HUES48 (cell line): ENCODE data around the gene PARVB.

ENCODE experiments used
- H3K27ac ChIP-seq: one replicate; pipeline ENCODE4 v1.7.0; 2013; ENCODE audit warnings: low read depth, low read length, inconsistent platforms
- H3K27me3 ChIP-seq: 2 replicates; pipeline ENCODE4 v1.6.1; 2013; ENCODE audit warnings: mild to moderate bottlenecking, low read length; ENCODE audit not compliant: control insufficient read depth, insufficient read depth
- H3K36me3 ChIP-seq: 2 replicates; pipeline ENCODE4 v1.6.1; 2013; ENCODE audit warnings: low read length; ENCODE audit not compliant: control insufficient read depth, insufficient read depth
- H3K4me1 ChIP-seq: 2 replicates; pipeline ENCODE4 v1.6.1; 2013; ENCODE audit warnings: mild to moderate bottlenecking, low read length; ENCODE audit not compliant: control insufficient read depth, insufficient read depth
- H3K4me3 ChIP-seq: 2 replicates; pipeline ENCODE4 v1.5.1; 2013; ENCODE audit warnings: mild to moderate bottlenecking, low read depth, low read length
- H3K9ac ChIP-seq: 2 replicates; pipeline ENCODE4 v1.6.1; 2013; ENCODE audit warnings: mild to moderate bottlenecking, low read depth, low read length, moderate library complexity
- H3K9me3 ChIP-seq: 2 replicates; pipeline ENCODE4 v1.6.1; 2013; ENCODE audit warnings: low read length; ENCODE audit not compliant: control insufficient read depth, insufficient read depth

The PARVB gene

DNA sequence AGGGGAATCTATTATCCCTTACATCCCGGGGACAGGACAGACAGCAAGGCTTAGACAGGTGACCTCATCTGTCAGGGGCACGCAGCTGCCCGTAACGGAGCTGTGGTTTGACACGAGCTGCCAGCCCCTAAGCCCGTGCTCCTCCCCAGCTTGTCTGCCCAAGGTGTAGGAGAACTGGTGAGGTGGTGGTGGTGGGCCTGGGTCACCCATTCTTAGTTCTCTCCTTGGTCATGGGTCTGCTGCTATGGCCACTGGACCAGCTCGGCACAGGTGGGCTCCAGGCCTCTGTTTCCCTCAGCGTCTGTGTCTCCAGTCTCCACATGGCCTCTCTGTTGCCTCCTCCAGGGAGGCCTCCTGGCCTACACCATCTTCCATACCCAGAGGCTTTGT lies 162.0 kb downstream of the PARVB start:
- H3K4me3 ChIP-seq: no peak overlapping the region
- H3K9me3 ChIP-seq: no peaks in the 10 kb centered on the region
- H3K27me3 ChIP-seq: no peaks in the 10 kb centered on the region
- no peaks in the 10 kb centered on the region for H3K36me3 ChIP-seq
- no peak overlapping the region for H3K27ac ChIP-seq
- no peak overlapping the region for H3K9ac ChIP-seq
- H3K4me1 ChIP-seq: no peaks in the 10 kb centered on the region; the same call in 1 of the 2 replicates

GRCh38 chr22:44186737-44187136 lies 162.6 kb downstream of the PARVB start:
- H3K36me3 ChIP-seq: no peaks in the 10 kb centered on the region
- no peaks in the 10 kb centered on the region for H3K27me3 ChIP-seq
- no peaks in the 10 kb centered on the region; the same call in 1 of the 2 replicates for H3K4me1 ChIP-seq
- no peaks in the 10 kb centered on the region for H3K9me3 ChIP-seq
- no peak overlapping the region for H3K4me3 ChIP-seq
- no peak overlapping the region for H3K9ac ChIP-seq
- H3K27ac ChIP-seq: no peak overlapping the region

DNA sequence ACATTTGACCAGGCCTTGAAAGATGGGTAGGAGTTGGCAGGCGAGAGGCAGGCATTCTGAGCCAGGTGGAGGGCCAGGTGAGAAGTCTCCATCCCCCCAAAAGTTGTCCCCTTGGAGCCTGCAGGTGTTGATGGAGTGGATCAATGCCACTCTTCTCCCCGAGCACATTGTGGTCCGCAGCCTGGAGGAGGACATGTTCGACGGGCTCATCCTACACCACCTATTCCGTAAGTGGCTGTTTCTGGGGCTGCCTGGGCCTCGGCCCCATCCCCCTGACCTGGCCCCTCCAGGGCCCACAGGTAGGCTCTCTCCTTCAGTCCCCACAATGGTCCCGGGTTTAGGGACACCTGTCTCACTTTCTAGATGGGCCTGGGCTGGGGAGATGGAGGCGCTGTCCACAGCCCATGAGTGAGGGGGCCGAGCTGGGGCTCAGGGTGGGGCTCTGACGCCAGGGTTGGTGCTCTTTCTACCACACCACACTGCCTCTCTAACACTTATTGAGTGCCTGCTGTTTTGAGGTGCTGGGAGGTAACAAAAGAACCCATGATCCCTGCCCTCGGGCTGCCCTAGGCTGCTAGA lies 163.6 kb downstream of the PARVB start:
- Histone ChIP-seq H3K9me3 (no peaks in the 10 kb centered on the region), H3K9ac (no peak overlapping the region), H3K36me3 (no peaks in the 10 kb centered on the region), H3K27me3 (no peaks in the 10 kb centered on the region), H3K27ac (no peak overlapping the region), H3K4me3 (no peak overlapping the region), H3K4me1 (no peaks in the 10 kb centered on the region)

- no peak overlapping the region for H3K4me3 ChIP-seq
- no peaks in the 10 kb centered on the region for H3K9me3 ChIP-seq
- H3K9ac ChIP-seq: no peak overlapping the region
- no peaks in the 10 kb centered on the region for H3K36me3 ChIP-seq
- H3K27me3 ChIP-seq: no peaks in the 10 kb centered on the region
- no peaks in the 10 kb centered on the region for H3K4me1 ChIP-seq
- H3K27ac ChIP-seq: no peak overlapping the region
These were observed 164.2 kb downstream of the PARVB start for GRCh38 chr22:44188316-44188715.

GRCh38 chr22:44188986-44189630 lies 165.0 kb downstream of the PARVB start:
- H3K9me3 ChIP-seq: no peaks in the 10 kb centered on the region
- no peak overlapping the region for H3K27ac ChIP-seq
- H3K4me1 ChIP-seq: no peaks in the 10 kb centered on the region
- H3K9ac ChIP-seq: no peak overlapping the region
- no peaks in the 10 kb centered on the region for H3K36me3 ChIP-seq
- no peaks in the 10 kb centered on the region for H3K27me3 ChIP-seq
- no peak overlapping the region for H3K4me3 ChIP-seq

DNA sequence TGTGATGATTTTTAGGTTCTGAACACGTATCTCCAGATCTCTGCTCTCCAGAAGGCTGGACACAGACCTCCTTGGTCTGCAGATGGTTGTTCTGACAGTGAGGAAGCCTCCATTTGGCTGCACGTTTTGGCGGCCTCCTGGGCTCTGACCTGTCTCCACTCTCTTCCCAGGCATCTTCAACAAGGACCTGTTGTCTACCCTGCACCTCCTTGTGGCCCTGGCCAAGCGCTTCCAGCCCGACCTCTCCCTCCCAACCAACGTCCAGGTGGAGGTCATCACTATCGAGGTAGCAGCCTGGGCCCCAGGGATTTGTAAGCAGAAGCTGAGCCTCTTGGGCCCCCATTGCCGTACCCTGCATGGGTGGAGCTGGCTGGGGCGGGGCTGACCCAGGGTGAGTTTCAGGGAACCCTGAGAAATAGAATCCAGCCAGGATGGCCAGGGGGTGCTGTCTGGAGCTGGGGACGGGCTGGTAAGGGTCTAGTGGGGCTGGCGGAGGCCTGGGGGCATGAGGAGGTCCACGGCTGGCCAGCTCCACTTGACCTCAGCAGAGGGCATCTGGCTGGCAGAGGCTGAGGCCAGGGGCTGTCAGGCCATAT lies 166.4 kb downstream of the PARVB start:
- Histone ChIP-seq H3K9ac (no peak overlapping the region), H3K27me3 (no peaks in the 10 kb centered on the region), H3K9me3 (no peaks in the 10 kb centered on the region), H3K36me3 (no peaks in the 10 kb centered on the region), H3K27ac (no peak overlapping the region), H3K4me3 (no peak overlapping the region), H3K4me1 (no peaks in the 10 kb centered on the region)

DNA sequence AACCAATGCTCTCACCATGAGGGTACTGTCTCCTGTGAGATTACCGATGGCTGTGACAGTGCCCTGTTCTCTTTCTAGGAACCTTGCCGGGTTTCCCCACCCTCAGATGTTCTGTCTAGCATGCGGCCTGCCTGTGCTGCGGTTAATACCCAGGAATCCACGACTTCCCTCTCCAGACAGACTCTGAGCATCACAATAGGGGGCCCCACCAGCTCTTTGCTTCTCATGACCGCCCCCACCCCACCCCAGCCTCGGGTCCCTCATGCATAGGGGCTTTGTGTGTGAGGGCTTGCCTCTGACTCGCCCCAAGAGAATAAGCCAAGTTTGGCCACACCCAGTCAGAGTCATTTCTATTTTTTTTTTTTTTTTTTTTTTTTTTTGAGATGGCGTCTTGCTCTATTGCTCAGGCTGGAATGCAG lies 166.9 kb downstream of the PARVB start:
- H3K9ac ChIP-seq: no peak overlapping the region
- H3K4me1 ChIP-seq: no peaks in the 10 kb centered on the region
- no peak overlapping the region for H3K4me3 ChIP-seq
- no peaks in the 10 kb centered on the region for H3K27me3 ChIP-seq
- no peaks in the 10 kb centered on the region for H3K36me3 ChIP-seq
- H3K9me3 ChIP-seq: no peaks in the 10 kb centered on the region
- H3K27ac ChIP-seq: no peak overlapping the region

- Histone ChIP-seq H3K9ac (no peak overlapping the region), H3K27me3 (no peaks in the 10 kb centered on the region), H3K4me3 (no peak overlapping the region)
These were observed 168.2 kb downstream of the PARVB start for GRCh38 chr22:44192098-44192815.

DNA sequence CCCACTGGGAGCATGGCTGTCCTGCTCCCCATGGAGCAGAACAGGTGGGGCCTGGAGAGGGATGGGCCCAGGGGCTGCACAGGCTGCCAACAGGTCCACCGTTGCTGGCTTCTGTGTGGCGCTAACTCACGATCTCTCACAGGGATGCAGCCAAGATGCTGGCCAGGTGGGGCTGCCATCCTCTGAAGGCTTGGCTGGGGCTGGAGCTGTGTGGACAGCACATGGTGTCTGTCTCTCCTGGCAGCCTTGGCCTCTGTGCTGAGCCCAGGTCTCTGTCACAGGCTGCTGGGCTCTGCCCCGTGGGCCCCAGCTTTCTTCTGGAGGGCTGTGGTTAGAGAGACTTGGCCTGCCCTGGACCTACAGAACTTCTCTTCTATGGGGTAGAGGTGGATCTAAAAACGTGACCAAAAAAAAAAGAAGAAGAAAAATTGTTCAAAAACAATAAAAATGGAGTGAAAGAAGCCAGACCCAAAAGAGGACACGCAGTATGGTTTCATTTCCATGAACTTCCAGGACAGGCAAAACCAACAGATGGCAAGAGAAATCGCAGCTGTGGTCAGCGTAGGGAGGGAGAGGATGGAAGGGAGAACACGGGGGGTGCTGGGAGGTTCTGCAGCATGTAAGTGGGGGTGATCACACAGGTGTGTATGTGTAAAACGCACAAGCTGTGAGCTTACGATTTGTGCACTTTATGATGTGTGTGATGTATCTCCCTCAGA lies 168.9 kb downstream of the PARVB start:
- Histone ChIP-seq H3K4me3 (no peak overlapping the region), H3K27me3 (no peaks in the 10 kb centered on the region), H3K36me3 (no peaks in the 10 kb centered on the region)

More at GRCh38 chr22:44192098-44192815, 168.2 kb downstream of the PARVB start:
- no peak overlapping the region for H3K27ac ChIP-seq
- no peaks in the 10 kb centered on the region for H3K4me1 ChIP-seq
- no peaks in the 10 kb centered on the region for H3K9me3 ChIP-seq
- no peaks in the 10 kb centered on the region for H3K36me3 ChIP-seq

GRCh38 chr22:44193535-44193891 lies 169.4 kb downstream of the PARVB start:
- Histone ChIP-seq H3K9ac (no peak overlapping the region), H3K9me3 (no peaks in the 10 kb centered on the region), H3K4me1 (no peaks in the 10 kb centered on the region), H3K36me3 (no peaks in the 10 kb centered on the region), H3K27me3 (no peaks in the 10 kb centered on the region), H3K4me3 (no peak overlapping the region), H3K27ac (no peak overlapping the region)

More for the DNA sequence above, 168.9 kb downstream of the PARVB start:
- Histone ChIP-seq H3K9me3 (no peaks in the 10 kb centered on the region), H3K27ac (no peak overlapping the region), H3K9ac (no peak overlapping the region), H3K4me1 (no peaks in the 10 kb centered on the region)
